GM12801 (cell line): ENCODE measurements around the gene NPEPL1.

Experiments used
- CTCF ChIP-seq: IDR thresholded peaks from one replicate; pipeline ENCODE4 v1.5.1; 2011; ENCODE audit warnings: control low read depth; ENCODE audit not compliant: insufficient read length; ENCODE audit errors: extremely low read depth

NPEPL1 gene

GRCh38 chr20:58705208-58705926 is 12.8 kb downstream of the NPEPL1 start:
- no peak for TF ChIP-seq CTCF

- TF ChIP-seq CTCF = no peak
Measured at GRCh38 chr20:58706150-58706892, 13.7 kb downstream of the NPEPL1 start.

- TF ChIP-seq CTCF = no peak
Measured at GRCh38 chr20:58706975-58707681, 14.5 kb downstream of the NPEPL1 start.

GRCh38 chr20:58707770-58708169 is 15.2 kb downstream of the NPEPL1 start:
- no peak for TF ChIP-seq CTCF

GRCh38 chr20:58708246-58708931 is 15.8 kb downstream of the NPEPL1 start:
- TF ChIP-seq CTCF = no peak

- no peak for TF ChIP-seq CTCF
Measured at GRCh38 chr20:58709013-58709702, 16.6 kb downstream of the NPEPL1 start.
